ENCODE data around the gene JPH3.

- TF ChIP-seq, protein P1, sequence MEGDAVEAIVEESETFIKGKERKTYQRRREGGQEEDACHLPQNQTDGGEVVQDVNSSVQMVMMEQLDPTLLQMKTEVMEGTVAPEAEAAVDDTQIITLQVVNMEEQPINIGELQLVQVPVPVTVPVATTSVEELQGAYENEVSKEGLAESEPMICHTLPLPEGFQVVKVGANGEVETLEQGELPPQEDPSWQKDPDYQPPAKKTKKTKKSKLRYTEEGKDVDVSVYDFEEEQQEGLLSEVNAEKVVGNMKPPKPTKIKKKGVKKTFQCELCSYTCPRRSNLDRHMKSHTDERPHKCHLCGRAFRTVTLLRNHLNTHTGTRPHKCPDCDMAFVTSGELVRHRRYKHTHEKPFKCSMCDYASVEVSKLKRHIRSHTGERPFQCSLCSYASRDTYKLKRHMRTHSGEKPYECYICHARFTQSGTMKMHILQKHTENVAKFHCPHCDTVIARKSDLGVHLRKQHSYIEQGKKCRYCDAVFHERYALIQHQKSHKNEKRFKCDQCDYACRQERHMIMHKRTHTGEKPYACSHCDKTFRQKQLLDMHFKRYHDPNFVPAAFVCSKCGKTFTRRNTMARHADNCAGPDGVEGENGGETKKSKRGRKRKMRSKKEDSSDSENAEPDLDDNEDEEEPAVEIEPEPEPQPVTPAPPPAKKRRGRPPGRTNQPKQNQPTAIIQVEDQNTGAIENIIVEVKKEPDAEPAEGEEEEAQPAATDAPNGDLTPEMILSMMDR (IDR thresholded peaks at IDR 0.05; ENCODE audit: poor library complexity, severe bottlenecking), result no peak
- no peak for TF ChIP-seq REST (IDR thresholded peaks at IDR 0.05; ENCODE audit: borderline replicate concordance)
- TF ChIP-seq POLR2AphosphoS5 (IDR thresholded peaks at IDR 0.05), result no peak
- TF ChIP-seq EP300 (conservative IDR thresholded peaks at IDR 0.05; ENCODE audit: poor library complexity, severe bottlenecking), result no peak
- no peak for TF ChIP-seq EZH2 (IDR thresholded peaks at IDR 0.05; ENCODE audit: borderline replicate concordance, insufficient read depth, low read length, poor library complexity, severe bottlenecking)
- no peak for TF ChIP-seq TAF1 (IDR thresholded peaks at IDR 0.05; ENCODE audit: low read depth)
- no peak for TF ChIP-seq RAD21 (conservative IDR thresholded peaks at IDR 0.05)
Measured at GRCh38 chr16:87600246-87600645, 2.1 kb upstream of the JPH3 start.
